Caco-2 (cell line): ENCODE measurements around the gene DOCK10. TPM values are rescaled to one million over a fixed set of nuclear protein-coding genes. Genes with fewer than 3 reads are reported as not detected.

Source experiments
- BruUV-seq: library from RNA; stranded (reverse); fragments of 400-500 nt; replicated peaks from 2 replicates; lab custom pipeline; 2021; lab: Mats Ljungman, UMichigan
- CTCF ChIA-PET: fragments of 300-600 bp; sonication (Branson Sonifier 250); formaldehyde crosslinking; loops from one replicate; lab custom pipeline; 2022; ENCODE audit warnings: antibody characterized with exemption; lab: Charles Lee
- POLR2A ChIA-PET: fragments of 300-600 bp; sonication (Branson Sonifier 250); formaldehyde crosslinking; loops from one replicate; lab custom pipeline; 2022; ENCODE audit warnings: antibody characterized with exemption; lab: Charles Lee
- DNase-seq, 2 experiments: peaks; one replicate each; pipeline versions ENCODE4 v3.0.0 to v3.0.0-alpha.2; 2020 to 2022
- H3K27me3 ChIP-seq: replicated peaks from 2 replicates; pipeline ENCODE4 v1.6.0; 2011; ENCODE audit warnings: low read length; ENCODE audit not compliant: control insufficient read depth, insufficient read depth
- H3K36me3 ChIP-seq: 2 replicates; pipeline ENCODE4 v1.5.1; 2011; ENCODE audit warnings: low read length; ENCODE audit not compliant: control insufficient read depth, insufficient read depth
- H3K4me1 ChIP-seq: fragments of 250-450 bp; sonication (Bioruptor Pico); 2 replicates; pipeline ENCODE4 v1.5.1; 2020; ENCODE audit warnings: mild to moderate bottlenecking
- H3K4me3 ChIP-seq: 2 replicates; pipeline ENCODE4 v1.5.1; 2011; ENCODE audit warnings: low read depth, mild to moderate bottlenecking, control low read depth, low read length
- H3K9me3 ChIP-seq: fragments of 250-450 bp; sonication (Bioruptor Pico); 2 replicates; pipeline ENCODE4 v1.5.1; 2020; ENCODE audit warnings: mild to moderate bottlenecking, moderate library complexity
- H3K27ac Mint-ChIP-seq: one replicate; pipeline ENCODE4 v1.8.0; 2022; ENCODE audit warnings: mixed read lengths; ENCODE audit not compliant: unreplicated experiment
- H3K27me3 Mint-ChIP-seq: one replicate; pipeline ENCODE4 v1.8.0; 2022; ENCODE audit warnings: mixed read lengths; ENCODE audit not compliant: insufficient read depth, unreplicated experiment
- H3K36me3 Mint-ChIP-seq: one replicate; pipeline ENCODE4 v1.8.0; 2022; ENCODE audit warnings: mild to moderate bottlenecking, mixed read lengths; ENCODE audit not compliant: insufficient read depth, unreplicated experiment
- H3K4me1 Mint-ChIP-seq: one replicate; pipeline ENCODE4 v1.8.0; 2022; ENCODE audit warnings: low read depth, mixed read lengths; ENCODE audit not compliant: unreplicated experiment
- H3K4me3 Mint-ChIP-seq: one replicate; pipeline ENCODE4 v1.8.0; 2022; ENCODE audit warnings: mild to moderate bottlenecking, moderate library complexity, mixed read lengths; ENCODE audit not compliant: unreplicated experiment
- H3K9me3 Mint-ChIP-seq: one replicate; pipeline ENCODE4 v1.8.0; 2022; ENCODE audit warnings: mixed read lengths; ENCODE audit not compliant: unreplicated experiment
- intact Hi-C: fragments of 100-400 bp; cut with micrococcal nuclease; formaldehyde crosslinking; loops from one replicate; pipeline ENCODE4 v1.10.0; 2022; ENCODE audit not compliant: unreplicated experiment
- total RNA-seq: library from RNA; stranded (reverse); gene quantifications from 2 replicates; pipeline ENCODE4 v1.2.3, GENCODE V29; 2022
- TF ChIP-seq, protein P1 (sequence below), 2 experiments: fragments of 200-600 bp in 1 of 2; IDR thresholded peaks; 1 replicate in 1 of 2; 2 replicates in 1 of 2; pipeline versions ENCODE4 v1.5.1 to v1.8.0; 2011 to 2022; ENCODE audit warnings: antibody characterized with exemption in 1 of 2, control low read depth in 1 of 2, inconsistent platforms in 1 of 2, low read depth in 1 of 2, low read length in 1 of 2, mild to moderate bottlenecking in 1 of 2, moderate library complexity in 1 of 2; ENCODE audit not compliant: insufficient read depth in 1 of 2, severe bottlenecking in 1 of 2, unreplicated experiment in 1 of 2

Gene DOCK10
- total RNA-seq, 1 experiment from 2014 or later: not detected

DNA sequence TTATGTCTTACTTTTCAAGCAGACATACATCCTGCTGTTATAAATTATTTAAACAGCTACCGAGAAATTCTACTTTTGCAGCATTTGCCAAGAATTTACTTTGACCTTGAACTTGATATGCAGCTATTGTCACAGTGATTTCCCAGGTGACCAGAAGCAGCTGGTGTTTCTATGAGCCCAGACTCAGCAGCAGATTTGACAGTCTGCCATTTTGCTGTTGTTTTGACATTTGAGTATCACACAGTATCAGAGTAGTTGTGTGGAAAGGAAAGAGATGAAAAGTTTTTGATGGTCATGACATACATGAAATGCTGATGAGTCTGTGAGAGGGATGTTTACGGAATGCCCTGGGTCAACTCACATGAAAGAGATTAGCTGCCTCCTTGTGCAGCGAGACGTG, 319.5 kb downstream of the DOCK10 start:
- no peaks in the 10 kb centered on the region for H3K36me3 ChIP-seq
- CTCF ChIA-PET: no interaction called here
- peaks cover 8% of the 10 kb centered on the region for H3K9me3 Mint-ChIP-seq
- H3K9me3 ChIP-seq: no peaks in the 10 kb centered on the region
- intact Hi-C loops: no loop called here
- H3K27me3 ChIP-seq: no peaks in the 10 kb centered on the region
- H3K27me3 Mint-ChIP-seq: no peaks in the 10 kb centered on the region
- no peak overlapping the region for H3K4me3 ChIP-seq
- no peak overlapping the region for H3K4me3 Mint-ChIP-seq
- no peaks in the 10 kb centered on the region for H3K4me1 ChIP-seq
- H3K4me1 Mint-ChIP-seq: no peaks in the 10 kb centered on the region
- TF ChIP-seq, protein P1, sequence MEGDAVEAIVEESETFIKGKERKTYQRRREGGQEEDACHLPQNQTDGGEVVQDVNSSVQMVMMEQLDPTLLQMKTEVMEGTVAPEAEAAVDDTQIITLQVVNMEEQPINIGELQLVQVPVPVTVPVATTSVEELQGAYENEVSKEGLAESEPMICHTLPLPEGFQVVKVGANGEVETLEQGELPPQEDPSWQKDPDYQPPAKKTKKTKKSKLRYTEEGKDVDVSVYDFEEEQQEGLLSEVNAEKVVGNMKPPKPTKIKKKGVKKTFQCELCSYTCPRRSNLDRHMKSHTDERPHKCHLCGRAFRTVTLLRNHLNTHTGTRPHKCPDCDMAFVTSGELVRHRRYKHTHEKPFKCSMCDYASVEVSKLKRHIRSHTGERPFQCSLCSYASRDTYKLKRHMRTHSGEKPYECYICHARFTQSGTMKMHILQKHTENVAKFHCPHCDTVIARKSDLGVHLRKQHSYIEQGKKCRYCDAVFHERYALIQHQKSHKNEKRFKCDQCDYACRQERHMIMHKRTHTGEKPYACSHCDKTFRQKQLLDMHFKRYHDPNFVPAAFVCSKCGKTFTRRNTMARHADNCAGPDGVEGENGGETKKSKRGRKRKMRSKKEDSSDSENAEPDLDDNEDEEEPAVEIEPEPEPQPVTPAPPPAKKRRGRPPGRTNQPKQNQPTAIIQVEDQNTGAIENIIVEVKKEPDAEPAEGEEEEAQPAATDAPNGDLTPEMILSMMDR (IDR thresholded peaks at IDR 0.05; ENCODE audit: insufficient read depth in 1 of 2, low read depth in 1 of 2, low read length in 1 of 2, severe bottlenecking in 1 of 2, unreplicated experiment in 1 of 2): no peak
- POLR2A ChIA-PET: no interaction called here
- H3K36me3 Mint-ChIP-seq: no peaks in the 10 kb centered on the region
- DNase-seq: no peak
- BruUV-seq: no TSS peak
- no peak overlapping the region for H3K27ac Mint-ChIP-seq

DNA sequence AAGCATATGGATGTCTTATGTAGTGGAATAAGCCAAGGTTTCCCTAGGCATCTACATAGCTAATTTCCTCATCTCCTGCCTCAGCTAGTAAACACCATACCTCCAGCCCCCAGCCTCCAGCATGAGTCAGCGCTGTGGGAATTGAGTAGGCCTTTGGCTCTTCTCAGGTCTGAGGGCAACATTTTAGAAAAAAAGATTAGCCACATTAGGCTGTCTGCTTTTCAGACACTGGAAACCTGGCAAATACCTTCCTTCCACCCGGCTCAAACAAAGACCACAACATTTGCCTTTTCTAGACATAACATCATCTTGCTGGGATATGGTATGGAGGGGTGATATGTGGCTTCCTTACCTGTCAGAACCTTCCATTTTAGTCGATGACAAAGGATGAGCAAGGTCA, 320.0 kb downstream of the DOCK10 start:
- Histone ChIP-seq H3K27me3 (no peaks in the 10 kb centered on the region), H3K36me3 (no peaks in the 10 kb centered on the region), H3K4me1 (no peaks in the 10 kb centered on the region), H3K4me3 (no peak overlapping the region), H3K9me3 (no peaks in the 10 kb centered on the region)
- intact Hi-C loops: no loop called here
- no TSS peak for BruUV-seq
- Mint-ChIP-seq H3K27me3 (no peaks in the 10 kb centered on the region), H3K27ac (no peak overlapping the region), H3K4me3 (no peak overlapping the region), H3K36me3 (no peaks in the 10 kb centered on the region), H3K4me1 (no peaks in the 10 kb centered on the region), H3K9me3 (peaks cover 3% of the 10 kb centered on the region)
- no peak for DNase-seq
- CTCF ChIA-PET: no interaction called here
- POLR2A ChIA-PET: no interaction called here
- TF ChIP-seq, protein P1 (IDR thresholded peaks at IDR 0.05; ENCODE audit: insufficient read depth in 1 of 2, low read depth in 1 of 2, low read length in 1 of 2, severe bottlenecking in 1 of 2, unreplicated experiment in 1 of 2): no peak

DNA sequence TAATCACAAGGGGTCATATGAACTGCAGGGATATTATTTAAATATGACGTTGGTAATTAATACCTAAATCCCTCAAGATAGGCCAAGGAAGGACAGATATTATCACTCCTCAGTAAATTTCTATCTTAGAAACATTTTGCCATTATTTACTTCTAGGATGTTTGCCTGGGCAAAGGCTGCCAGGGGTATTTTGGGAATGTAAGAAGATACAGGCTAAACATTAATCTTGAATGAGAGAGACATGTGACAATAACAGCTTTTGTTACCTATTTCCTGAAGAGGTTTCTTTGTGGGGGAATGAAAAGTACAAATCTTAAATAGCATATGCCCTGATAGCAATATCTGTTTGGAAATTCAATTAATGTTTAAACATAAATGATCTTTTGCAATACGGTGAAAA, 325.3 kb downstream of the DOCK10 start:
- BruUV-seq: no TSS peak
- Mint-ChIP-seq H3K4me3 (no peak overlapping the region), H3K4me1 (no peaks in the 10 kb centered on the region), H3K9me3 (no peaks in the 10 kb centered on the region), H3K36me3 (no peaks in the 10 kb centered on the region), H3K27ac (no peak overlapping the region), H3K27me3 (no peaks in the 10 kb centered on the region)
- Histone ChIP-seq H3K4me3 (no peak overlapping the region), H3K9me3 (no peaks in the 10 kb centered on the region), H3K4me1 (no peaks in the 10 kb centered on the region), H3K36me3 (no peaks in the 10 kb centered on the region), H3K27me3 (no peaks in the 10 kb centered on the region)
- CTCF ChIA-PET: no interaction called here
- TF ChIP-seq, protein P1 (IDR thresholded peaks at IDR 0.05; ENCODE audit: insufficient read depth in 1 of 2, low read depth in 1 of 2, low read length in 1 of 2, severe bottlenecking in 1 of 2, unreplicated experiment in 1 of 2): no peak
- POLR2A ChIA-PET: no interaction called here
- intact Hi-C loops: no loop called here
- DNase-seq: no peak
